ENCODE data around the gene PTTG2. TPM values are rescaled to one million over a fixed set of nuclear protein-coding genes. Genes with fewer than 3 reads are reported as not detected.

PTTG2 gene
- total and polyA plus RNA-seq, 2 of the 13 experiments (the other 11 are each of a cell fraction or from before 2014, with no cell fraction given) = not detected

Other genes starting within 250 kb of the PTTG2 start
- 36.9 and 64.5 TPM in 2 replicates for gene PGM2, start 133.7 kb upstream of the PTTG2 start, total RNA-seq (2016; rRNA removed; fragmentation: Illumina TruSeq; extraction: Trizol)
- gene PGM2, start 133.7 kb upstream of the PTTG2 start, polyA plus RNA-seq (2011; rRNA removed) = 10.8 and 14.6 TPM in 2 replicates
- gene TBC1D1, start 69.3 kb upstream of the PTTG2 start, total RNA-seq (2016; rRNA removed; fragmentation: Illumina TruSeq; extraction: Trizol) = 62.8 and 72.4 TPM in 2 replicates
- gene TBC1D1, start 69.3 kb upstream of the PTTG2 start, polyA plus RNA-seq (2011; rRNA removed) = 35.1 and 37.3 TPM in 2 replicates

All from HepG2 (cell line).